ENCODE data around the gene BLNK. TPM values are rescaled to one million over a fixed set of nuclear protein-coding genes. Genes with fewer than 3 reads are reported as not detected.

BLNK gene
- total RNA-seq, 6 experiments from 2014 or later = 9.9 to 47.7 (median 20.9) TPM

- peaks cover 0 to 18% (median 4%) of the 10 kb centered on the region in 4 donors for H3K4me1 ChIP-seq
- intact Hi-C loops (cut with DNase I) = no loop called here
- H3K27me3 ChIP-seq = no peaks in the 10 kb centered on the region
- TF ChIP-seq POLR2A (IDR thresholded peaks at IDR 0.05) (no peak), CTCF (IDR thresholded peaks at IDR 0.05) (no peak)
- no peak for ATAC-seq
- 58% methylated on average over 4 of the region's 4 CpGs for WGBS (ENCODE audit: insufficient coverage, low coverage, low lambda C conversion rate, missing lambda C conversion rate)
- peaks cover 0 to 14% (median 1%) of the 10 kb centered on the region in 4 donors for H3K36me3 ChIP-seq
- no peak for DNase-seq
- no peak overlapping the region for H3K27ac ChIP-seq
- H3K4me3 ChIP-seq = no peak overlapping the region
- H3K9me3 ChIP-seq = no peaks in the 10 kb centered on the region
Observed at GRCh38 chr10:96238646-96239623, 32.4 kb downstream of the BLNK start.

GRCh38 chr10:96236876-96237275, 34.5 kb downstream of the BLNK start:
- H3K4me3 ChIP-seq = no peak overlapping the region
- TF ChIP-seq POLR2A (IDR thresholded peaks at IDR 0.05) (no peak), CTCF (IDR thresholded peaks at IDR 0.05) (no peak)
- ATAC-seq (no peak), DNase-seq (no peak)
- intact Hi-C loops (cut with DNase I) = no loop called here
- no peak overlapping the region for H3K27ac ChIP-seq
- 100% methylated on average over 1 of the region's 1 CpG for WGBS (ENCODE audit: insufficient coverage, low coverage, low lambda C conversion rate, missing lambda C conversion rate)
- peaks cover 0 to 17% (median 4%) of the 10 kb centered on the region in 4 donors for H3K4me1 ChIP-seq
- peaks cover 0 to 14% (median 1%) of the 10 kb centered on the region in 4 donors for H3K36me3 ChIP-seq
- H3K27me3 ChIP-seq = no peaks in the 10 kb centered on the region
- H3K9me3 ChIP-seq = no peaks in the 10 kb centered on the region

- H3K9me3 ChIP-seq = no peaks in the 10 kb centered on the region
- whole genome bisulfite sequencing (ENCODE audit: insufficient coverage, low coverage, low lambda C conversion rate, missing lambda C conversion rate) = 68% methylated on average over 6 of the region's 6 CpGs
- ATAC-seq (peak in 3 of 4 donors; percentile 3 to 14 (median 11)), DNase-seq (no peak)
- intact Hi-C loops (cut with DNase I) = no loop called here
- H3K27ac ChIP-seq = peak overlapping the region in 1 of 3 donors; percentile 63
- no peaks in the 10 kb centered on the region for H3K27me3 ChIP-seq
- peaks cover 0 to 10% (median 1%) of the 10 kb centered on the region in 4 donors for H3K36me3 ChIP-seq
- no peak overlapping the region for H3K4me3 ChIP-seq
- peaks cover 0 to 17% (median 4%) of the 10 kb centered on the region in 4 donors for H3K4me1 ChIP-seq
- TF ChIP-seq CTCF (IDR thresholded peaks at IDR 0.05) (no peak), POLR2A (IDR thresholded peaks at IDR 0.05) (no peak)
Observed at GRCh38 chr10:96236090-96236478, 35.3 kb downstream of the BLNK start.

- TF ChIP-seq CTCF (IDR thresholded peaks at IDR 0.05) (no peak), POLR2A (IDR thresholded peaks at IDR 0.05) (no peak)
- DNase-seq (peak in 2 of 3 donors; percentile 32 to 58), ATAC-seq (peak; percentile 76 to 84 (median 78))
- no peaks in the 10 kb centered on the region for H3K27me3 ChIP-seq
- peaks cover 0 to 7% (median 1%) of the 10 kb centered on the region in 4 donors for H3K36me3 ChIP-seq
- peaks cover 0 to 17% (median 4%) of the 10 kb centered on the region in 4 donors for H3K4me1 ChIP-seq
- intact Hi-C loops (cut with DNase I) = no loop called here
- H3K4me3 ChIP-seq = no peak overlapping the region
- WGBS (ENCODE audit: insufficient coverage, low coverage, low lambda C conversion rate, missing lambda C conversion rate) = 17% methylated on average over 1 of the region's 8 CpGs
- H3K27ac ChIP-seq = peak overlapping the region in 2 of 3 donors; percentile 23 to 63
- no peaks in the 10 kb centered on the region for H3K9me3 ChIP-seq
Observed at GRCh38 chr10:96235326-96236089, 35.9 kb downstream of the BLNK start.
